ENCODE data around the gene ABHD14A. TPM values are rescaled to one million over a fixed set of nuclear protein-coding genes. Genes with fewer than 3 reads are reported as not detected.

ABHD14A gene
- total RNA-seq, 1 donor from 2014 or later, result 11.8 TPM

GRCh38 chr3:52023101-52023770 is 48.4 kb downstream of the ABHD14A start:
- H3K4me2 ChIP-seq (ENCODE audit: low read length), result peak overlapping the region; percentile 2
- Mint-ChIP-seq H3K4me3 (ENCODE audit: unreplicated experiment) (peak overlapping the region; percentile 28), H3K27ac (ENCODE audit: unreplicated experiment) (peak overlapping the region; percentile 18), H3K9me3 (ENCODE audit: unreplicated experiment) (no peaks in the 10 kb centered on the region), H3K27me3 (ENCODE audit: low read depth, unreplicated experiment) (no peaks in the 10 kb centered on the region), H3K4me1 (ENCODE audit: low read depth, unreplicated experiment) (peaks cover 37% of the 10 kb centered on the region), H3K36me3 (ENCODE audit: low read depth, unreplicated experiment) (no peaks in the 10 kb centered on the region)
- FAIRE-seq (no peak), DNase-seq (ENCODE audit: low read depth) (no peak)
- no peaks in the 10 kb centered on the region for H3K27me3 ChIP-seq (ENCODE audit: insufficient read depth, low read length)
- H3K79me2 ChIP-seq (ENCODE audit: insufficient read depth, low read length), result no peaks in the 10 kb centered on the region
- H3K36me3 ChIP-seq (ENCODE audit: insufficient read depth, low read length), result no peaks in the 10 kb centered on the region
- H2AFZ ChIP-seq (ENCODE audit: low read depth, low read length), result no peak overlapping the region
- H3K9me3 ChIP-seq (ENCODE audit: insufficient read depth, low read depth, low read length), result no peaks in the 10 kb centered on the region
- no peaks in the 10 kb centered on the region for H4K20me1 ChIP-seq (ENCODE audit: insufficient read depth, low read length)
- no peak overlapping the region for H3K27ac ChIP-seq (ENCODE audit: low read depth, low read length)
- no peak overlapping the region for H3K4me3 ChIP-seq (ENCODE audit: insufficient read depth, low read depth, low read length)
- H3K9ac ChIP-seq (ENCODE audit: low read length), result no peak overlapping the region
- TF ChIP-seq CTCF (IDR thresholded peaks at IDR 0.05; ENCODE audit: insufficient read depth, low read depth, low read length) (no peak), EZH2 (IDR thresholded peaks at IDR 0.05; ENCODE audit: insufficient read depth, low read length) (no peak)
- peaks cover 10% of the 10 kb centered on the region for H3K4me1 ChIP-seq (ENCODE audit: insufficient read depth, low read length)

- Histone ChIP-seq H3K4me2 (ENCODE audit: low read length) (no peak overlapping the region), H3K4me3 (ENCODE audit: insufficient read depth, low read depth, low read length) (no peak overlapping the region), H3K27ac (ENCODE audit: low read depth, low read length) (no peak overlapping the region), H3K27me3 (ENCODE audit: insufficient read depth, low read length) (no peaks in the 10 kb centered on the region), H3K4me1 (ENCODE audit: insufficient read depth, low read length) (peaks cover 10% of the 10 kb centered on the region), H3K79me2 (ENCODE audit: insufficient read depth, low read length) (no peaks in the 10 kb centered on the region), H2AFZ (ENCODE audit: low read depth, low read length) (no peak overlapping the region), H4K20me1 (ENCODE audit: insufficient read depth, low read length) (no peaks in the 10 kb centered on the region), H3K9me3 (ENCODE audit: insufficient read depth, low read depth, low read length) (no peaks in the 10 kb centered on the region), H3K36me3 (ENCODE audit: insufficient read depth, low read length) (no peaks in the 10 kb centered on the region), H3K9ac (ENCODE audit: low read length) (no peak overlapping the region)
- Mint-ChIP-seq H3K4me3 (ENCODE audit: unreplicated experiment) (no peak overlapping the region), H3K27me3 (ENCODE audit: low read depth, unreplicated experiment) (no peaks in the 10 kb centered on the region), H3K9me3 (ENCODE audit: unreplicated experiment) (no peaks in the 10 kb centered on the region), H3K36me3 (ENCODE audit: low read depth, unreplicated experiment) (no peaks in the 10 kb centered on the region), H3K4me1 (ENCODE audit: low read depth, unreplicated experiment) (peaks cover 37% of the 10 kb centered on the region), H3K27ac (ENCODE audit: unreplicated experiment) (no peak overlapping the region)
- DNase-seq (ENCODE audit: low read depth), result no peak
- TF ChIP-seq CTCF (IDR thresholded peaks at IDR 0.05; ENCODE audit: insufficient read depth, low read depth, low read length), result no peak
- TF ChIP-seq EZH2 (IDR thresholded peaks at IDR 0.05; ENCODE audit: insufficient read depth, low read length), result no peak
- FAIRE-seq, result no peak
These were observed 49.2 kb downstream of the ABHD14A start for GRCh38 chr3:52023860-52024764.

All from astrocyte (in vitro differentiated cells and primary cell).